WTC11 (cell line): ENCODE measurements around the gene NUDT12. TPM values are rescaled to one million over a fixed set of nuclear protein-coding genes. Genes with fewer than 3 reads are reported as not detected.

Experiments
- ATAC-seq: fragments of 200-7000 bp; cut with Tn5 transposase; 2 replicates; pipeline ENCODE4 v1.10.0; 2021; ENCODE audit warnings: mild to moderate bottlenecking, moderate library complexity
- CTCF ChIA-PET: fragments of 300-600 bp; sonication (Branson Sonifier 250); formaldehyde crosslinking; loops from one replicate; lab custom pipeline; 2021; ENCODE audit warnings: antibody characterized with exemption; lab: Charles Lee
- POLR2A ChIA-PET: fragments of 350-600 bp; sonication (Branson Sonifier 250); formaldehyde crosslinking; loops from one replicate; lab custom pipeline; 2021; ENCODE audit warnings: antibody characterized with exemption; lab: Charles Lee
- DNase-seq: peaks from one replicate; pipeline ENCODE4 v3.0.0; 2021; ENCODE audit warnings: low spot score
- H3K27ac Mint-ChIP-seq: 2 replicates; pipeline ENCODE4 v1.8.0; 2021; ENCODE audit warnings: mixed read lengths
- H3K27me3 Mint-ChIP-seq: 2 replicates; pipeline ENCODE4 v1.8.0; 2021; ENCODE audit warnings: low read depth, mild to moderate bottlenecking, moderate library complexity, mixed read lengths
- H3K36me3 Mint-ChIP-seq: 2 replicates; pipeline ENCODE4 v1.8.0; 2021; ENCODE audit warnings: mixed read lengths
- H3K4me1 Mint-ChIP-seq: 2 replicates; pipeline ENCODE4 v1.8.0; 2022; ENCODE audit warnings: mixed read lengths
- H3K4me3 Mint-ChIP-seq: 2 replicates; pipeline ENCODE4 v1.8.0; 2021; ENCODE audit warnings: mild to moderate bottlenecking, moderate library complexity, mixed read lengths
- H3K9me3 Mint-ChIP-seq: 2 replicates; pipeline ENCODE4 v1.8.0; 2021; ENCODE audit warnings: mixed read lengths
- ATF6 ChIP-seq: sonication (generic); formaldehyde crosslinking; IDR thresholded peaks from 2 replicates; pipeline ENCODE4 v1.8.1; 2023; ENCODE audit warnings: mild to moderate bottlenecking, missing genetic modification reagents
- CREB1 ChIP-seq: sonication (generic); formaldehyde crosslinking; IDR thresholded peaks from 2 replicates; pipeline ENCODE4 v1.8.0; 2023; ENCODE audit warnings: mild to moderate bottlenecking, missing genetic modification reagents
- CTCF ChIP-seq: fragments of 200-600 bp; IDR thresholded peaks from 2 replicates; pipeline ENCODE4 v1.8.0; 2022; ENCODE audit warnings: antibody characterized with exemption
- ESRRA ChIP-seq: sonication (generic); formaldehyde crosslinking; IDR thresholded peaks from 2 replicates; pipeline ENCODE4 v1.8.1; 2022; ENCODE audit warnings: mild to moderate bottlenecking, missing genetic modification reagents, borderline replicate concordance
- GABPB1 ChIP-seq: sonication (generic); formaldehyde crosslinking; IDR thresholded peaks from 2 replicates; pipeline ENCODE4 v1.8.1; 2023; ENCODE audit warnings: mild to moderate bottlenecking, missing genetic modification reagents
- GRHL2 ChIP-seq: fragments of 250-450 bp; sonication (Bioruptor Pico); IDR thresholded peaks from 2 replicates; pipeline ENCODE4 v1.8.0; 2022; ENCODE audit warnings: mild to moderate bottlenecking, moderate library complexity; ENCODE audit not compliant: insufficient replicate concordance, severe bottlenecking
- KAT7 ChIP-seq: sonication (generic); formaldehyde crosslinking; IDR thresholded peaks from 2 replicates; pipeline ENCODE4 v1.8.1; 2023; ENCODE audit warnings: missing genetic modification reagents, mild to moderate bottlenecking, borderline replicate concordance
- MAX ChIP-seq: sonication (generic); formaldehyde crosslinking; IDR thresholded peaks from 2 replicates; pipeline ENCODE4 v1.8.0; 2022; ENCODE audit warnings: mild to moderate bottlenecking, missing genetic modification reagents
- NFATC4 ChIP-seq: fragments of 250-450 bp; sonication (Bioruptor Pico); IDR thresholded peaks from 2 replicates; pipeline ENCODE4 v1.9.0; 2021; ENCODE audit warnings: mild to moderate bottlenecking
- NFE2L1 ChIP-seq: sonication (generic); formaldehyde crosslinking; IDR thresholded peaks from 2 replicates; pipeline ENCODE4 v1.8.1; 2023; ENCODE audit warnings: missing genetic modification reagents
- OVOL2 ChIP-seq: fragments of 250-450 bp; sonication (Bioruptor Pico); IDR thresholded peaks from 2 replicates; pipeline ENCODE4 v1.9.0; 2021; ENCODE audit warnings: mild to moderate bottlenecking, borderline replicate concordance
- PRRX2 ChIP-seq: fragments of 250-450 bp; sonication (Bioruptor Pico); IDR thresholded peaks from 2 replicates; pipeline ENCODE4 v1.8.0; 2021; ENCODE audit warnings: mild to moderate bottlenecking
- RELA ChIP-seq: sonication (generic); formaldehyde crosslinking; IDR thresholded peaks from 2 replicates; pipeline ENCODE4 v1.8.1; 2022; ENCODE audit warnings: missing genetic modification reagents, mild to moderate bottlenecking, borderline replicate concordance
- SMAD3 ChIP-seq: sonication (generic); formaldehyde crosslinking; IDR thresholded peaks from 2 replicates; pipeline ENCODE4 v1.8.0; 2022; ENCODE audit warnings: missing genetic modification reagents, mild to moderate bottlenecking, borderline replicate concordance
- SMAD4 ChIP-seq: sonication (generic); formaldehyde crosslinking; IDR thresholded peaks from 2 replicates; pipeline ENCODE4 v1.8.0; 2022; ENCODE audit warnings: mild to moderate bottlenecking, missing genetic modification reagents
- TP53 ChIP-seq: sonication (generic); formaldehyde crosslinking; IDR thresholded peaks from 2 replicates; pipeline ENCODE4 v1.8.1; 2023; ENCODE audit warnings: mild to moderate bottlenecking, missing genetic modification reagents
- ZBTB21 ChIP-seq: sonication (generic); formaldehyde crosslinking; IDR thresholded peaks from 2 replicates; pipeline ENCODE4 v1.8.1; 2023; ENCODE audit warnings: mild to moderate bottlenecking, missing genetic modification reagents, borderline replicate concordance
- ZNF219 ChIP-seq: sonication (generic); formaldehyde crosslinking; IDR thresholded peaks from 2 replicates; pipeline ENCODE4 v1.8.0; 2023; ENCODE audit warnings: missing genetic modification reagents, mild to moderate bottlenecking, borderline replicate concordance
- ZNF317 ChIP-seq: sonication (generic); formaldehyde crosslinking; IDR thresholded peaks from 2 replicates; pipeline ENCODE4 v1.8.1; 2023; ENCODE audit warnings: low read depth, mild to moderate bottlenecking, moderate library complexity, missing genetic modification reagents, borderline replicate concordance
- ZNF425 ChIP-seq: fragments of 250-450 bp; sonication (Bioruptor Pico); conservative IDR thresholded peaks from 2 replicates; pipeline ENCODE4 v1.9.0; 2021; ENCODE audit warnings: mild to moderate bottlenecking
- ZSCAN18 ChIP-seq: fragments of 250-450 bp; sonication (Bioruptor Pico); IDR thresholded peaks from 2 replicates; pipeline ENCODE4 v2.1.2; 2022; ENCODE audit warnings: mild to moderate bottlenecking, moderate library complexity
- total RNA-seq: library from RNA; stranded (reverse); gene quantifications from 3 replicates; pipeline ENCODE4 v1.2.3, GENCODE V29; 2021

The NUDT12 gene
- total RNA-seq, 1 experiment from 2014 or later = 16.0 TPM

- TF ChIP-seq KAT7 (no peak), ATF6 (no peak), CTCF (no peak), NFE2L1 (CRISPR knock-in tag) (no peak), ZNF219 (CRISPR knock-in tag) (no peak)
- TF ChIP-seq, all 79 proteins: peak for 0
- Mint-ChIP-seq H3K36me3 (no peaks in the 10 kb centered on the region), H3K9me3 (no peaks in the 10 kb centered on the region), H3K4me1 (no peaks in the 10 kb centered on the region), H3K27me3 (no peaks in the 10 kb centered on the region), H3K27ac (no peak overlapping the region), H3K4me3 (no peak overlapping the region)
- CTCF ChIA-PET = no interaction called here
- POLR2A ChIA-PET = no interaction called here
- ATAC-seq (peak; percentile 61), DNase-seq (peak; percentile 11)
Observed at GRCh38 chr5:103605277-103605676, 42.7 kb upstream of the NUDT12 start.

- Mint-ChIP-seq H3K4me1 (no peaks in the 10 kb centered on the region), H3K36me3 (no peaks in the 10 kb centered on the region), H3K9me3 (no peaks in the 10 kb centered on the region), H3K4me3 (no peak overlapping the region), H3K27me3 (no peaks in the 10 kb centered on the region), H3K27ac (no peak overlapping the region)
- ATAC-seq (no peak), DNase-seq (no peak)
- CTCF ChIA-PET = no interaction called here
- POLR2A ChIA-PET = no interaction called here
- TF ChIP-seq ZBTB21 (CRISPR knock-in tag) = no peak
Observed at GRCh38 chr5:103602438-103602837, 39.8 kb upstream of the NUDT12 start.

GRCh38 chr5:103601314-103601713, 38.7 kb upstream of the NUDT12 start:
- ATAC-seq (no peak), DNase-seq (no peak)
- Mint-ChIP-seq H3K4me1 (no peaks in the 10 kb centered on the region), H3K27ac (no peak overlapping the region), H3K27me3 (no peaks in the 10 kb centered on the region), H3K36me3 (no peaks in the 10 kb centered on the region), H3K9me3 (no peaks in the 10 kb centered on the region), H3K4me3 (no peak overlapping the region)
- POLR2A ChIA-PET = no interaction called here
- TF ChIP-seq ZNF317 = no peak
- TF ChIP-seq SMAD4 (CRISPR knock-in tag) = no peak
- TF ChIP-seq RELA (CRISPR knock-in tag) = no peak
- no peak for TF ChIP-seq OVOL2 (CRISPR knock-in tag)
- CTCF ChIA-PET = interaction anchor here (0.5 kb wide), 1 partner anchor 102 kb away, joined by 4 read pairs; no protein-coding TSS in a partner anchor

- Mint-ChIP-seq H3K4me1 (no peaks in the 10 kb centered on the region), H3K27ac (no peak overlapping the region), H3K27me3 (no peaks in the 10 kb centered on the region), H3K9me3 (no peaks in the 10 kb centered on the region), H3K36me3 (no peaks in the 10 kb centered on the region), H3K4me3 (no peak overlapping the region)
- DNase-seq (no peak), ATAC-seq (no peak)
- CTCF ChIA-PET = no interaction called here
- POLR2A ChIA-PET = no interaction called here
- TF ChIP-seq NFATC4 = no peak
- no peak for TF ChIP-seq ESRRA (CRISPR knock-in tag)
- no peak for TF ChIP-seq TP53 (CRISPR knock-in tag)
- no peak for TF ChIP-seq SMAD3
- no peak for TF ChIP-seq GABPB1 (CRISPR knock-in tag)
- no peak for TF ChIP-seq ZNF425
- no peak for TF ChIP-seq MAX
- TF ChIP-seq CREB1 (CRISPR knock-in tag) = no peak
- no peak for TF ChIP-seq ZSCAN18 (CRISPR knock-in tag)
- no peak for TF ChIP-seq CTCF
- TF ChIP-seq PRRX2 (CRISPR knock-in tag) = no peak
- no peak for TF ChIP-seq GRHL2
Observed at GRCh38 chr5:103600086-103600485, 37.5 kb upstream of the NUDT12 start.
